ENCODE results near the gene CDH18. TPM values are rescaled to one million over a fixed set of nuclear protein-coding genes. Genes with fewer than 3 reads are reported as not detected.

The CDH18 gene
- polyA plus RNA-seq, 1 donor from 2014 or later = 5.6 TPM

GRCh38 chr5:20033881-20034280 lies 45.9 kb upstream of the CDH18 start:
- no peaks in the 10 kb centered on the region for H3F3A ChIP-seq (ENCODE audit: insufficient read depth, low read length, poor library complexity, severe bottlenecking)
- no peaks in the 10 kb centered on the region for H3K27me3 ChIP-seq (ENCODE audit: insufficient read depth, low read depth, low read length)
- no peak overlapping the region for H3K9ac ChIP-seq (ENCODE audit: low read length)
- H3K36me3 ChIP-seq (ENCODE audit: insufficient read depth, low read length) = no peaks in the 10 kb centered on the region
- no peaks in the 10 kb centered on the region for H4K20me1 ChIP-seq (ENCODE audit: insufficient read depth)
- H3K4me2 ChIP-seq (ENCODE audit: low read length) = no peak overlapping the region
- H2AFZ ChIP-seq (ENCODE audit: low read depth, low read length) = no peak overlapping the region
- H3K27ac ChIP-seq (ENCODE audit: low read length) = no peak overlapping the region
- TF ChIP-seq EZH2 (IDR thresholded peaks at IDR 0.05; ENCODE audit: borderline replicate concordance, insufficient read depth, low read length, poor library complexity, severe bottlenecking) (no peak), MXI1 (conservative IDR thresholded peaks at IDR 0.05; ENCODE audit: poor library complexity, severe bottlenecking) (no peak), RAD21 (conservative IDR thresholded peaks at IDR 0.05) (no peak), REST (IDR thresholded peaks at IDR 0.05; ENCODE audit: borderline replicate concordance) (no peak), EP300 (conservative IDR thresholded peaks at IDR 0.05; ENCODE audit: poor library complexity, severe bottlenecking) (no peak), SMC3 (conservative IDR thresholded peaks at IDR 0.05; ENCODE audit: poor library complexity) (no peak), POLR2AphosphoS5 (IDR thresholded peaks at IDR 0.05) (no peak), TAF1 (IDR thresholded peaks at IDR 0.05; ENCODE audit: low read depth) (no peak)
- H3K9me2 ChIP-seq (ENCODE audit: insufficient read depth, low read length) = no peaks in the 10 kb centered on the region
- no peaks in the 10 kb centered on the region for H3K9me3 ChIP-seq (ENCODE audit: low read length)
- H3K4me3 ChIP-seq (ENCODE audit: low read length) = no peak overlapping the region
- H3K79me2 ChIP-seq (replicated peaks; ENCODE audit: insufficient read depth, low read length) = no peaks in the 10 kb centered on the region

- H2AFZ ChIP-seq (ENCODE audit: low read depth, low read length) = no peak overlapping the region
Measured at GRCh38 chr5:20032896-20033295, 44.9 kb upstream of the CDH18 start.

More at GRCh38 chr5:20032896-20033295, 44.9 kb upstream of the CDH18 start:
- Histone ChIP-seq H3K27me3 (ENCODE audit: insufficient read depth, low read depth, low read length) (no peaks in the 10 kb centered on the region), H3K79me2 (replicated peaks; ENCODE audit: insufficient read depth, low read length) (no peaks in the 10 kb centered on the region), H3K4me2 (ENCODE audit: low read length) (no peak overlapping the region), H3F3A (ENCODE audit: insufficient read depth, low read length, poor library complexity, severe bottlenecking) (no peaks in the 10 kb centered on the region), H3K9ac (ENCODE audit: low read length) (no peak overlapping the region), H3K27ac (ENCODE audit: low read length) (no peak overlapping the region), H3K36me3 (ENCODE audit: insufficient read depth, low read length) (no peaks in the 10 kb centered on the region), H4K20me1 (ENCODE audit: insufficient read depth) (no peaks in the 10 kb centered on the region), H3K4me3 (ENCODE audit: low read length) (no peak overlapping the region), H3K9me3 (ENCODE audit: low read length) (no peaks in the 10 kb centered on the region), H3K9me2 (ENCODE audit: insufficient read depth, low read length) (no peaks in the 10 kb centered on the region)
- no peak for TF ChIP-seq MXI1 (conservative IDR thresholded peaks at IDR 0.05; ENCODE audit: poor library complexity, severe bottlenecking)
- no peak for TF ChIP-seq EP300 (conservative IDR thresholded peaks at IDR 0.05; ENCODE audit: poor library complexity, severe bottlenecking)
- TF ChIP-seq EZH2 (IDR thresholded peaks at IDR 0.05; ENCODE audit: borderline replicate concordance, insufficient read depth, low read length, poor library complexity, severe bottlenecking) = no peak
- no peak for TF ChIP-seq SMC3 (conservative IDR thresholded peaks at IDR 0.05; ENCODE audit: poor library complexity)
- no peak for TF ChIP-seq RAD21 (conservative IDR thresholded peaks at IDR 0.05)
- no peak for TF ChIP-seq REST (IDR thresholded peaks at IDR 0.05; ENCODE audit: borderline replicate concordance)
- TF ChIP-seq POLR2AphosphoS5 (IDR thresholded peaks at IDR 0.05) = no peak
- TF ChIP-seq TAF1 (IDR thresholded peaks at IDR 0.05; ENCODE audit: low read depth) = no peak
- no peak for TF ChIP-seq CTCF (IDR thresholded peaks at IDR 0.05; ENCODE audit: poor library complexity, severe bottlenecking)

Data from neural cell (in vitro differentiated cells).